ENCODE measurements around the gene AP1S1. TPM values are rescaled to one million over a fixed set of nuclear protein-coding genes. Genes with fewer than 3 reads are reported as not detected.

AP1S1 gene
- total and polyA plus RNA-seq, 9 of the 15 experiments (the other 6 are each of a cell fraction or from before 2014, with no cell fraction given) = 4.4 to 149 (median 89.4) TPM

DNA sequence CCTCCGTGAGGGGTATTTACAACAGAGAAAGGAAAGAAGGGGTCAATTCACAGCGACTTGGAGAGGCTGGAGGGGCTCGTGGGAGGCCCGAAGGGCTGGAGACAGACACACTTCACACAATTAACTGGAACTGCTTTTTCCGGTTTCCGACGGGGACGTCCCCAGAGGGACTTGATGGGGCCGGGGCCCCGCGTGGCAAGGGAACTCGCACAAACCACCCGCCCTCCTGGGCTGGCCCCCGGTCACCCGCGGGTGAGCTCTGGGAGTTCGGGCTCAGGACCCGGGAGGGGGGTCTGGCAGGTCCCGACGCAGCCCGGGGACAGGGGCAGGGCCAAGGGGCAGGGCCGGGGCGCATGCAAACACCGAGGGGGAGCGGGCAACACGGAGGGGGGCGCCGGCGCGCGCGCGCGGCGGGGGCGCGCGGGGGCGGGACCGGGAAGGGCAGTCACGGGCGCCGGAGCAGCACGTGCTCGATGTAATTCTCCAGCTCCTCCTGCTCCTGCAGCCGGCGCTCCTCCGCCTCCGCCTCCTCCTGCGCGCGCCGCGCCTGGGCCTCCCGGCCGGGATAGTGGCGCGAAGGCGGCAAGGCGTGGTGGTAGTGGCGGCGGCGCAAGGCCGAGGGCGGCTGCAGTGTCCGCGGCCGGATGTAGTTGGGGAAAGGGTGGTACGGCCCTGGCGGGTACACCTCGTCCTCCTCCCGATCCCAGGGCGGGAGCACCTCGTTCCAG, 8.4 kb downstream of the AP1S1 start (continued):
- TF ChIP-seq, protein P1, sequence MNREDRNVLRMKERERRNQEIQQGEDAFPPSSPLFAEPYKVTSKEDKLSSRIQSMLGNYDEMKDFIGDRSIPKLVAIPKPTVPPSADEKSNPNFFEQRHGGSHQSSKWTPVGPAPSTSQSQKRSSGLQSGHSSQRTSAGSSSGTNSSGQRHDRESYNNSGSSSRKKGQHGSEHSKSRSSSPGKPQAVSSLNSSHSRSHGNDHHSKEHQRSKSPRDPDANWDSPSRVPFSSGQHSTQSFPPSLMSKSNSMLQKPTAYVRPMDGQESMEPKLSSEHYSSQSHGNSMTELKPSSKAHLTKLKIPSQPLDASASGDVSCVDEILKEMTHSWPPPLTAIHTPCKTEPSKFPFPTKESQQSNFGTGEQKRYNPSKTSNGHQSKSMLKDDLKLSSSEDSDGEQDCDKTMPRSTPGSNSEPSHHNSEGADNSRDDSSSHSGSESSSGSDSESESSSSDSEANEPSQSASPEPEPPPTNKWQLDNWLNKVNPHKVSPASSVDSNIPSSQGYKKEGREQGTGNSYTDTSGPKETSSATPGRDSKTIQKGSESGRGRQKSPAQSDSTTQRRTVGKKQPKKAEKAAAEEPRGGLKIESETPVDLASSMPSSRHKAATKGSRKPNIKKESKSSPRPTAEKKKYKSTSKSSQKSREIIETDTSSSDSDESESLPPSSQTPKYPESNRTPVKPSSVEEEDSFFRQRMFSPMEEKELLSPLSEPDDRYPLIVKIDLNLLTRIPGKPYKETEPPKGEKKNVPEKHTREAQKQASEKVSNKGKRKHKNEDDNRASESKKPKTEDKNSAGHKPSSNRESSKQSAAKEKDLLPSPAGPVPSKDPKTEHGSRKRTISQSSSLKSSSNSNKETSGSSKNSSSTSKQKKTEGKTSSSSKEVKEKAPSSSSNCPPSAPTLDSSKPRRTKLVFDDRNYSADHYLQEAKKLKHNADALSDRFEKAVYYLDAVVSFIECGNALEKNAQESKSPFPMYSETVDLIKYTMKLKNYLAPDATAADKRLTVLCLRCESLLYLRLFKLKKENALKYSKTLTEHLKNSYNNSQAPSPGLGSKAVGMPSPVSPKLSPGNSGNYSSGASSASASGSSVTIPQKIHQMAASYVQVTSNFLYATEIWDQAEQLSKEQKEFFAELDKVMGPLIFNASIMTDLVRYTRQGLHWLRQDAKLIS (CRISPR knock-in tag; IDR thresholded peaks at IDR 0.05) = no peak
- no peak for TF ChIP-seq ZMIZ1 (IDR thresholded peaks at IDR 0.05; ENCODE audit: low read depth in 2 of 2, low read length in 2 of 2)
- TF ChIP-seq RBM22 (IDR thresholded peaks at IDR 0.05; ENCODE audit: low read depth, low read length, poor library complexity, severe bottlenecking) = no peak
- TF ChIP-seq THRAP3 (IDR thresholded peaks at IDR 0.05; ENCODE audit: borderline replicate concordance) = no peak
- TF ChIP-seq NBN (IDR thresholded peaks at IDR 0.05; ENCODE audit: low read depth) = no peak
- no peak; the same call in 1 of the 2 replicates for TF ChIP-seq POLR2AphosphoS5 (IDR thresholded peaks at IDR 0.05; ENCODE audit: control insufficient read depth, insufficient read depth, low read depth, low read length)
- TF ChIP-seq TAF9B (IDR thresholded peaks at IDR 0.05; ENCODE audit: partially characterized antibody) = no peak
- TF ChIP-seq HNRNPUL1 (IDR thresholded peaks at IDR 0.05; ENCODE audit: low read length) = no peak
- TF ChIP-seq U2AF1 (optimal IDR thresholded peaks at IDR 0.05; ENCODE audit: low read depth, low read length) = peak; percentile 50
- no peak for TF ChIP-seq NFATC3 (IDR thresholded peaks at IDR 0.05)
- TF ChIP-seq NRF1 (conservative IDR thresholded peaks at IDR 0.05 in 1 of 2, IDR thresholded peaks at IDR 0.05 in 1 of 2) = peak; percentile 66 to 69; a peak in 2 of 4 replicates
- TF ChIP-seq TFAP4 (CRISPR knock-in tag; IDR thresholded peaks at IDR 0.05; ENCODE audit: borderline replicate concordance) = peak; percentile 32; the same call in 1 of the 2 replicates
- no peak for TF ChIP-seq NCOR1 (IDR thresholded peaks at IDR 0.05)
- peak; percentile 22 for TF ChIP-seq FIP1L1 (IDR thresholded peaks at IDR 0.05; ENCODE audit: low read depth, low read length, poor library complexity, severe bottlenecking)
- peak; percentile 66; the same call in 1 of the 2 replicates for TF ChIP-seq RNF2 (IDR thresholded peaks at IDR 0.05)
- TF ChIP-seq CHD4 (IDR thresholded peaks at IDR 0.05; ENCODE audit: insufficient read depth, insufficient replicate concordance, low read depth, low read length, poor library complexity, severe bottlenecking) = no peak
- TF ChIP-seq ZNF395 (CRISPR knock-in tag; IDR thresholded peaks at IDR 0.05) = peak; percentile 66; the same call in 1 of the 2 replicates
